Fibroblast of the conjunctiva (primary cell): ENCODE measurements around the gene JOSD1.

Source experiments
- DNase-seq: peaks from one replicate; pipeline ENCODE4 v3.0.0-alpha.2; 2010; ENCODE audit warnings: low read depth

Gene JOSD1

DNA sequence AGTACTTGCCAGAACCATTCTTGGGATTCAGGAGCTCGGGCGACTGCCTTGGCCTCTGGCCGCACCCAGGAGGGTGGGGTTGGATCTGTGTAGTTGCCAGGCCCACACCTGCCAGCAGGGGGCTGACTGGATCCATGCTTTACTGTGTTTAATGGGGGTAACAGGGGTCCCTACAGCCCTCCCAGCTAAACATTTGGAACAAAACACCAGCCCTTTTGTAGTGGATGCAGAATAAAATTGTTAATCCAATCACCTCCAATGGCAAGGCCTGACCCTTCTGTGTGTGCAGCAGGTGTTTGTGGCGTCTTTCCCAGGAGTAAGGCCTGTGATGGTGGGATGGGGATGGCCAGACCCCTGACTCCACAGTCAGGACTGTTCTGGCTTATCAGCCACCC, 32.6 kb upstream of the JOSD1 start:
- DNase-seq, result no peak

DNA sequence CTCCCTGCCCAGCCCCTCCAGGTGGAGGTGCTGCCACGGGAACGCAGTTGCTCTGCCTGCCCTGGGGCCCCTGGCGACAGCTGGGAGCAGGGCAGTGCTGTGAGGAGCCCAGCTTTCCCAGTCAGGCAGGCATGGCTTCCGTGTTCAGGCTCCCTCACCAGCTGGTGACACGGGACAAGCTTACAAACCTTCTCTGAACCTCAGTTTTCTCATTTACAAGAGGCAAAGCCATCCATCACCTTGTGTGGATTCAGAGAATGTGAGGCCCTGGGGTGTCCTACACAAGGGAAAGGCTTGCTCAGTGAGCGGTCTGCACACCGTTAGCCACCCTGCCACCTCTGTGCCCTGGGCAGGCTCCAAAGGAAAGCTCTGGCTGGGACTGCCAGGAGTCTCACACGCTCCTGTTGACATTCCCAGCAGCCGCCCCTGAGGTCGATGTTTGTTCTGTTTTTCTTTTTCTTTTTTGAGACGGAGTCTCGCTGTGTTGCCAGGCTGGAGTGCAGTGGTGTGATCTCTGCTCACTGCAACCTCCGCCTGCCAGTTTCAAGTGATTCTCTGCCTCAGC, 31.6 kb upstream of the JOSD1 start:
- no peak for DNase-seq

DNA sequence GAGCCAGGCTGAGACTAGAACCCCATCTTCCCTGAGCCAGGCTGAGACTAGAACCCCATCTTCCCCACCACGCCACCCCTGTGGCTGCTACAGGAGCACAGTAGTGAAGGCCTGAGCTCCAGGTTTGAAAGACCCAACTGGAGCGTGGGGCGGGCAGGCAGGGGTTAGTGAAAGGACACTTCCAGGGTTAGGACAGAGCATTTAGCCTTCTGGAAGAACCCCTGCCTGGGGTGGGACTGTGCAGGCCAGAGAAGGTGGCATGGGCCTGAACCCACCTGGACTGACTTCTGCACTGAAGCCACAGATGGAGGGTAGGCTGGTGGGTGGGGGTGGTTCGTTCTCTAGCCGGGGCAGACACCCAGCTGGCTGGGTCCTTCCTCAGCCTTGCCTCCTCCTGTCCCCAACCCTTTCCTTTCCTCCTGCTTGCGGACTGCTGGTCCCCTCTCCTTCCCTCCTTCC, 31.0 kb upstream of the JOSD1 start:
- DNase-seq, result no peak

DNA sequence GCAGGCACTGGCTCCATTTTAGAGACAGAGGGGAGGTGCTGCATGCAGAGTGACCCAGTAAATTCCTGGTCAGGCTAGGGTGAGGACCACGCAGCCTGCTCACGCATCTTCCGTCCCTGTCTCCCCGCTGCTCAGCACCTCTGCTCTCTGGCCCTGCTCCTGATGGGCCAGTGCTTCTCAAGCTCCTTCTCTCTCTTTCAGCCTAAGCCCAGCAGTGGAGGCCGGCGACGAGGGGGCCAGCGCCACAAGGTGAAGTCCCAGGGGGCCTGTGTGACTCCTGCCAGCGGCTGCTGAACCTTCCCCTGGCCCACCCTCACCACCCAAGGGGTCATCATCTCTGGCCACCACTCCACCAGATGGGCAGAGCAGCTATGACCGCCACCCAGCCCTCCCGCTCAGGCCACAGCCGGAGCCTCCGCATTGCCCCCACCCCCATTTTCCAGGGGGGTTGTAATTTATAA, 29.7 kb upstream of the JOSD1 start:
- DNase-seq, result no peak

DNA sequence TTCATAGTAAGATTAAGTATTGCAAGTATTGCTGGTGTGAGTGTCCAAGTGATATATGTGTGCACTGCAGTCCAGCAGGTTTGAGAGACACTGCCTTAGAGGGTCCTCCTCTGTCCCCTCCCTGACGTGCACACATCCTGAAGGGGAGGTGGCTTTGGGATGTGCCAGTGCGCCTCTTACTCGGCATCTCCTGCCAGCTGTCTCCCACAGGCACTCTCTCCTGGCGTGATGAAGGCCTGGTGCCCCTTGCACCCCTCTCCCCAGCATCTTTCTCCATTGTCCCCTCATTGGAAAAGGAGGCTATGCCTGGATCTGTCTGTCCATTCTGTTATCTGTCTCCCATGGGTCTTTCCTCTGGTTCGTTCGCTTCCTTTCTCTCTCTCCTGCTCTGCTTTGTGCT, 29.2 kb upstream of the JOSD1 start:
- DNase-seq, result no peak

DNA sequence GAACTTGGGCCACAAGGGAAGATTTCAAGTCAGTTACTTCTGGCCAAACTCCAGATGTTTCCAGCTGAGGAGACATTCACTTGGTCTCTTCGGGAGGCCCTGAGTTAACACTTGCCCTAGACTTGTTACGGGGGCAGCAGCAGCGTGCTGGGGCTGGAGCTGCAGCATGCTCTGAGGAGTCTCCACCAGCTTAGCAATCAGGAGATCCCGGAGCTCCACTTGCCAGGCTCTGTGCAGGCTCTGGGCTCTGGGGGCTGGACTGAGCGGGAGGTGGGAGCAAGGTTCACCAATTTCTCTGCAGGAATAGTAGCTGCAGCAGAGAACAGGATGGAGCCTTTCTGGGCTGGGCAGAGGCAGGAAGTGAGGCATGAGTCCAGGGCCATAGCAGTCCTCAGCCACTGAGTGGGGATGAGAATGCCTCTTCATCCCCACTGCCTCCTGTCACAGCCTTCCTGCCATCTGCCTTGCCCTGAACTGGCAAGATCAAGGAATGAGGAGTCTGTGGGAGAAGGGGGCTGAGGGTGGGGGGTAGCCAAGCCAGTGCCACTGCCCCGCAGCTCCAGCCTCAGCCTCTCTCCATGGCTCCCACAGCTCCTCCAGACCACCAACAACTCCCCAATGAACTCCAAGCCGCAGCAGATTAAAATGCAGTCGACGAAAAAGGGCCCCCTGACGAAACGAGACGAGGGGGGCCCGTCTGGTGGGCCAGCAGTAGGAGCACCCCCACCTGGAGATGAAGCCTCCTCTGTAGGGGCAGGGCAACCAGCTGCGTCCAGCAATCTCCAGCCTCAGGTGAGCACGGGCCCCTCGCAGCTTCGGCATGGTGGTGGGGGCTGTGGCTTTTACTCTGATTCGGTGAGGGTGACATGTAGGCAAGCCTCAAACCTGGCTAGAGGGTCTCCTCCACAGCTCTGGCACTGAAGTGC, 28.4 kb upstream of the JOSD1 start:
- DNase-seq, result no peak

DNA sequence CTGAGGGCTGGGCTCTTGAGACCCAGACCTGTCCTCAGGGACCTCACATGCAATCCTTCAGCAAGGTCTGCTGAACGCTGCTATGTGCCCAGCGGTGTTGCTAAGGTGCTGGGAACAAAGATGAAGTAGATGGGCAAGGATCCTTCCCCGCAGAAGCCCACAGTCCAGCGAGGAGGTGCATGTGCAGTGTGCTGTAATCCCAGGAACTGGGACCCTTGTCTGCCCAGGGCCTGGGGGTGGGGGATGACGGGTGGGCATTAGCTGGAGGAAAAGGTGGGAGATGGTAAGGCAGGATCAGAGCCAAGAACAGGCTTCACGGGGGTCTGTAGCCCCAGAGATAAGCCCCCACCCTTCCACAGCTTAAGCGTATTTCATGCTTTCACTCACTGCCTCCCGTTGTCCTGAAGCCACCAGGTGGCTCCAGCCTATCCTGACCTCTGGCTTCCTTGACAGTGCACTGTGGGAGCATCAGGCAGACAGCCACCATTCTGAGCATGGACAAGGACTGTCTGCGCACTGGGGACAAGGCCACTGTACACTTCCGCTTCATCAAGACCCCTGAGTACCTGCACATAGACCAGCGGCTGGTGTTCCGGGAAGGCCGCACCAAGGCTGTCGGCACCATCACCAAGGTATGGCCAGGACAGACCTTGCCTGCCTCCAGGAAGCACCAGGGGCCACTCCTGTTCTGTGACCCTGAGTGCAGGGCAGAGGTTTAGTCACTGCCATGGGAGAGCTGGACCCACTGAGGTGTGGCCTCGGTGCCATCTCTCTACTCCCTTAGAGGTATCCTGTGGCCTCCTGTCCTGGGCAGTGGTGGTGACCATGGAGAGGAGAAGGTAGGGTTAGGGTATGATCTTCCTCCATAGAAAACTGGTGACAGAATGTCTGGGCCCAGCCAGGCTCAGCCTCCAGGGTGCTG, 27.0 kb upstream of the JOSD1 start:
- DNase-seq, result no peak

DNA sequence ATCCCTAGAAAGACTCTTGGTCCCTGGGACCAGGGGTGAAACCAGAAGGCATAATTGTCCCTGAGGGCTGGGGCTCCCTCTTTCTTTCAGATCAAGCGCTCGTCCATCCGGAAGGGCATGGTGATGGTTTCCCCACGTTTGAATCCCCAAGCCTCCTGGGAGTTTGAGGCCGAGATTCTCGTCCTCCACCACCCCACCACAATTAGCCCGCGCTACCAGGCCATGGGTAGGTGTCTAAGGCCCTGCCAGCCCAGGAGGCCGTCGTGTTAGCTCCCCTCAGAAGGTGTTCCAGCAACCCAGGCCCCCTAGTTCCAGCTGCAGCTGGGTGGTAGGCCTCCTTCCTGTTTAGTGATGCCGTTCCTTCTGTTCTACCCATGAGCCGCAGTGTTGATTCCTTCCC, 26.4 kb upstream of the JOSD1 start:
- no peak for DNase-seq

DNA sequence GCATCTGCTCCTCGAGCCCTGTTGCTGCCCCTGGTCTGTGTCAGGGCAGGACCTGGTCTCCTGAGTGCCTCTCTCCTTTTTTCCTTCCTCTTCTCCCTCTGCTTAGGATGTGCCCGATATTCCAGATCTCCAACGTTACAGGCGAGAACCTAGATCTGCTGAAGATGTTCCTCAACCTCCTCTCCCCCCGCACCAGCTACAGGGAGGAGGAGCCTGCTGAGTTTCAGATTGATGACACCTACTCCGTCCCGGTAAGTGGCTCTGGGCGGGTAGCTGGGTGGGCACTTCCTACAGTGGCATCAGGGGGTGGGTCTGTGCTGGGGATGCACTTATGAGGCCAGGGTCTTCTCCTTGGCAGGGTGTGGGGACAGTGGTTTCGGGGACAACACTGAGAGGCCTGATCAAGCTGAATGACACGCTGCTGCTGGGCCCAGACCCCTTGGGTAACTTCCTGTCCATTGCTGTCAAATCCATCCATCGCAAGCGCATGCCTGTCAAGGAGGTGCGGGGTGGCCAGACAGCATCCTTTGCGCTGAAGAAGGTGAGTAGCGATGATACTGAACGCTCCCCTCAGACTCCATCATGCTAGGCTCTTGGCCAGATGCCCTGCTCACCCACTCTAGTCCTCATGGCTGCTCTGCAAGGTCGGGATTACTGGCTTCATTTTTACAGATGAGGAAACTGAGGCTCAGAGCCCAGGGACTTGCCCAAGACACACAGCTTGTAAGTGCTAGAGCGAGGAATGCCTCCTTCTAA, 25.3 kb upstream of the JOSD1 start:
- no peak for DNase-seq

DNA sequence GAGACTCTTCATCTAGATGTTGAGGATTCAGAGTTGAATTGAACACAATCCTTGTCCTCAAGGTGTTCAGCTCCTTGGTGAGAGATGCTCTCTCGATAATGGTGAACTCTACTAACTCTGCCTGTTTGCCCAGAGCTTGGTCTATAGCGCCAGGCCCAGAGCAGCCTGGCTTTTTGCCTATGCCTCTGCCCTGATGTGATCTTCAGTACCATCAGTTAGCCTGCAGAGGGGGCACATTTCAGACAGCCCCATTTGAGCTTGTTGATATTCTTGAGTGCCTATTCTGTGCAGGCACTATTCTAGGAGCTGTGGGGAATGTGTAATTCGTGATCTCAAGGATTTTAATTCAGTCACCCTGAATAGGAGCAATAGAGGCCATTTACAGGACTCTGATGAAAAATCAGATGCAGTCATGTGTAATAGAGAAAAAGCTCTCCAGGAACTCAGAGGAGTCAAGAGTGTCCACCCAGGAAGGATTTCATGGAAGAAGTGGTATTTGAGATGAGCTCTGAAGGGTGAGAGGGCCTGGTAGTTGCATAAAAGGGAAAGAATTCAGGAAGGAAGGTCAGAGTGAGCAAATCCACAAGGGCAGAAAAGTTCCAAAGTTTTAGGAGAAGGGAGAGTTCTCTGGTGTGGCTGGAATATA, 24.3 kb upstream of the JOSD1 start:
- no peak for DNase-seq

DNA sequence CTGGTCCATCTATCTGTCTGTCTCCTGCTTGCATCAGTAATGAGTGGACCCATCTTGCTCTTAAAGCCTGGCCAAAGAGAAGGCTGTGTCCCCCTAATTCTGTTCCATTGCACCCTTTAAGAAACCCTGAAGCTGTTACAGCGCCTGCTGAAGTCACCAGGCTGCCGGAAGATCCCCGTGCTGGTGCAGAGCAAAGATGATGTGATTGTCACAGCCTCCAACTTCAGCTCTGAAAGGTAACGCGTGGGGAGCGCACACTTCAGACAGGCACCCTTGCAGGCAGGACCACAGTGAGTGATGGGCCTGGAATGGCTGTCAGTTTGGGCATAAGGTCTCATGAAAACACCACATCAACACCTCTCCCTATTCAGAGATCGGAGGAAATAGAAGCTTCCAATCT, 23.4 kb upstream of the JOSD1 start:
- DNase-seq, result no peak

DNA sequence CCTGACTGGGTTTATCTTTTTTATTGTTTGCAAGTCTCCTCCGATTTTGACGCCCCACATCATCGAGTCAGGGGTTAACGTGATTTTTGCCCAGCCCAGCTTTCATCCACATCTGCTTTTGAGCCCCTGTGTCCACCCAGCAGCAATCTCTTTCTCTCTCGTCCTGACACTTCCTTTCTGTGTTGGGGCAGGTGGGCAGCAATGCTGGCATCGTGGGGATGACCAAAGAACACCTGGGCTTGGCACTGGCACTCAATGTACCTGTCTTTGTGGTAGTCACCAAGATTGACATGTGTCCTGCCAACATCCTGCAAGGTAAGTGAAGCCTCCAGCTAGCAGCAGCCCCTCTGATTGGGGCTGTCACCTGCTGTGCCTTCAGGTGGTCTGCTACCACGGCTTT, 20.8 kb upstream of the JOSD1 start:
- no peak for DNase-seq

DNA sequence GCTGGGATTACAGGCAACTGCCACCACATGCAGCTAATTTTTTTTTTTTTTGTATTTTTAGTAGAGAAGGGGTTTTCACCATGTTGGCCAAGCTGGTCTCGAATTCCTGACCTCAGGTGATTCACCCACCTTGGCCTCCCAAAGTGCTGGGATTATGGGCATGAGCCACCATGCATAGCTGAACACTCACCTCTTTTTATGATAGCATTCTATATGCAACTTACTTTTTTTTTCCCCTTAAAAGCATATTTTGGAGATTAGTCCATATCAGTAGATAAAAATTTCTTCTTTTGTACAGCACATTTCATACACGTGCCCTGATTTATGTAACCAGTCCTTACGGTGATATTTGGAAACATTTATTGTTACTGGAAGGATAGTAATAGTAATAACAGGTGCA, 19.6 kb upstream of the JOSD1 start:
- no peak for DNase-seq

DNA sequence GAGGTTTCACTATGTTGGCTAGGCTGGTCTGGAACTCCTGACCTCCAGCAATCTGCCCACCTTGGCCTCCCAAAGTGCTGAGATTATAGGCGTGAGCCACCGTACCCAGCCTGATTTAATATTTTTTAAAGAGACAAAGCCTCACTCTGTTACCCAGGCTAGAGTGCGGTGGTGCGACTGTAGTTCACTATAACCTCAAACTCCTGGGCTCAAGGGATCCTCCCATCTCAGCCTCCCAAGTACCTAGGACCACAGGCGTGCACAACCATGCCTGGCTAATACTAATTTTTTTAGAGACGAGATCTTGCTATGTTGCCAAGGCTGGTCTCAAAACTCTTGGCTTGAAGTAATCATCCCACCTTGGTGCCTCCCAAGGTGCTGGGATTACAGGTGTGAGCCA, 18.5 kb upstream of the JOSD1 start:
- DNase-seq, result no peak

DNA sequence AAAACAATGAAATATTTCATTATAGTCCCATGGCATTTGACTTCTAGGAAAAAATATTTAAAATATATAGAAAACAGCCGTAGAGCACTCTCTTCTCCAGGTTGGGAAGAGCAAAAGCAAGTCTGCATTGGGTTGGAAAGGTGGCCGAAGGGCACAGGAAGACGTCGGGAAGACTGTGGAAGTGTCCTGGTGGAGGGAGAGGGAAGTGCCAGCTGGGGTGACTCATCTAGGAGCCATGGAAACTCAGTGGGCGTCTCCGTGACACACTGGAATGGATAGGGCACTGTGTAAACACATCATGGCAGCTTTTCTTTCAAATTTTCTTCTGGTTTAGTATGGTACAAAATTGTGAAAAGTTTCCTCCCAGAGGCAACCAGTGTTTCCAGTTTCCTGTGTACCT, 17.7 kb upstream of the JOSD1 start:
- DNase-seq, result no peak

DNA sequence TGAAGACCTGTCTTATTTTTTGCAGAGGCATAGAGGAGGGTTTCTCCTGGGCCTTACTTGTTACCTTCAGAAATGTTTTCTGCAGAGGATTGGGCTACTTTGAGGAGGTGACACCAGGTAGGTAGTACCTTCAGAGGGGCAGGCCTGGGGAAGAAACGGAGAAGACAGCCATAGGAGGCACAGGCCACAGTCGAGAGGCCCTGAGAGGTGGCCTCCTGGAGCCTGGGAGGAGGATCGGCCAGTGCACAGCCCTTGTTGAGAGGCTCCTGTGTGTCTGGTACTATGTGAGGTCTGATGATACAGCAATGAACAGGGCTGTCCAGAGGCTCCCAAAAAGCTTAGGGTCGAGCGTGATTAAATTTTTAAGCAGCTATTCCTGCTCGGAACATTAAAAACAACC, 16.5 kb upstream of the JOSD1 start:
- no peak for DNase-seq

DNA sequence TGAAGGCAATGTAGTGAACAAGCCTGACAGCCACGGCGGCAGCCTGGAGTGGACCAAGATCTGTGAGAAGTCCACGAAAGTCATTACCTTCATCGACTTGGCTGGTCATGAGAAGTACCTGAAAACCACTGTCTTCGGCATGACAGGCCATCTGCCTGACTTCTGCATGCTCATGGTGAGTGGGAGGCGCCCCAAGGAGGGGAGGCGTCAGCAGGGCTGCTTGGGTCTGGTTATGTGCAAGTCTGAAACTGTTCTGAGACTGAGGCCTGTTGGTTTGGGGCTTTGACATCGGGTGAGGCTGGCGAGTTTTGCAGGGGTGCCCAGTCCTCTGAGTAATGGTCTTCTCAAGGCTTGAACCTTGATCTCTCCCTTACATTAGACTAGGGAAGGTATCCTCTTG, 16.1 kb upstream of the JOSD1 start:
- no peak for DNase-seq

DNA sequence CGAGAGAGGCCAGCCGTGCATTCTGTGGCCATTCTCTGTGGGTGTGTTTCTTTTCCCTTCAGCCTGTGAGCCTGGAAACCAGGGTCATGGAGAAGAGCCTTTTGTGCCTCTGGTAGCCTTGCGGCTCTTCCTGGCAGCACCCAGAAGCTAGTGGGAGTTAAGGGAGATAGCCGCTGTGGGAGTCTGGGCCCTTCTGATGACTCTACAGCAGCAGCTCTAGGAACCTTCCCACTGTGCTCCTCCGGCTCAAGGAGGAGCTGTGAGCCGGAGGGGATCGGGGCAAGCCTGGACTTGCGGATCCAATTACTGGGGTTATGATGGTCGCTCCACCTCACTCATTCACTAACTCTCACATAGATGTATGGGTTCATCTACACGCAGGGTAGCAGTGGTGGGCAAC, 15.5 kb upstream of the JOSD1 start:
- DNase-seq, result no peak

DNA sequence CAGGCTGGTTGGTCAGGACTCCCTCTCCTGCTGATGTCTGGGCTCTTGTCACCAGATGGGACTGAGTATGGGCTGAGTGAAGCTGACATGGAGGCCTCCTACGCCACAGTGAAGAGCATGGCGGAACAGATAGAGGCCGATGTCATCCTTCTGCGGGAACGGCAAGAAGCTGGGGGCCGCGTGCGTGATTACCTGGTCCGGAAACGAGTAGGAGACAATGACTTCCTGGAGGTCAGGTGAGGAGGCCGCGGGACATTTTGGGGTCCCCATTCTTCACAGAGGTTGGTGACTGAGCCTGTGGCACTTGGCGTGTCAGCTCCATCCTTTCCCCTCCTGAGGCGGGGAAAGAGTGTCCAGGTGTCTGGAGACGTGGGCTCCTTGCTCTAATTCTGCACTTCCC, 15.1 kb upstream of the JOSD1 start:
- no peak for DNase-seq

DNA sequence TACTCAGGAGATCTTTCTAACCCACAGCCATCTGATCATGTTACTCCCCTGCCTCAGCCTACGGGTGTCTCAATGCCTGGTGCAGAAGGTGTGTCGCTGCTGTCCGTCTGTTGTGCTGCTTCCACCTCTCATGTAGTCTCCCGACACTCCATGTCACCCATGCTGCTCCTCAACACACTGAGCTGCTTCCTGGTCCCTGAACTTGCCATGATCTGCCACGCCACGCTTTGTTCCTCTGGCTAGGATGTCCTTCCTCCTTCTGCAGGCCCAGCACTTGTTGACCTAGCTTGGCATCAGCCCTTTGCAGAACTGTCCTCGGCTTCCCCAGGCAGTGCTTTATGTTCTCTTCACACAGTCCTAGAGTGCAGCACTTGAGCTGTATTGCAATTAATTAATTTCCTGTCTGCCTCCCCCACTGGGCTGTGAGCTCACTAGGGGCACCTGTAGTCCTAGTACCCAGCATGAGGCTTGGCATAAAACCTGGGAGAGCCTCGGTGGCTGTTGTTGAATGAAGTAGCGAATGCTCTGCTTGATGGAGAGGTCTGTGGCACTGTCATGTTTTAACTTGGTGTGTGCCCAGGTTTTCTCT, 14.5 kb upstream of the JOSD1 start:
- DNase-seq, result no peak

DNA sequence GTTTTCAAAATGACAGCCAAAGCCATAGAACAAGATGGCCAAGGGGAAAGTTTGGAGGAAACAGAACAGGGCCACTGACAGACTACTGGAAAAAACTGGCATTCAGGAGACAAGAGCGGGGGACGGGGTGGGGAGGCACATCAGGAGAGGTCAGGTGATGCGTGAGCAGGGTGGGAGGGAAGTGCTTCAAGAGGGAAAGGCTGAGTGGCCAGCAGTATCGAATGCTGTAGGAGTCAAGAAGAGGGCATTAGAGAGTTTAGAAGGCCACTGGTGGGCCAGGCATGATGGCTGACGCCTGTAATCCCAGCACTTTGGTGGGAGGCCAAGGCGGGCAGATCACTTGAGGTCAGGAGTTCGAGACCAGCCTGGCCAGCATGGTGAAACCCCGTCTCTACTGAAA, 13.2 kb upstream of the JOSD1 start:
- no peak for DNase-seq
